Spleen (tissue), 11 donors: Measurements from ENCODE around the gene KCNQ5. TPM values are rescaled to one million over a fixed set of nuclear protein-coding genes. Genes with fewer than 3 reads are reported as not detected.
"Not testable (repeated sequence)": the region's sequence is repeated elsewhere in the genome, so short reads cannot be mapped to it uniquely, and the experiment has no call there.

Source experiments
- DNase-seq: peaks from one replicate; pipeline ENCODE4 v3.0.0-alpha.2; 2020
- H3K27ac ChIP-seq, 8 donors: fragments of 200-600 bp; sonication (generic) in 7 of 8; 1 replicate in 4 of 8; 2 replicates in 4 of 8; pipeline versions ENCODE4 v1.5.0 to v1.8.0; 2016 to 2021; ENCODE audit warnings: inconsistent platforms in 4 of 8, mild to moderate bottlenecking in 4 of 8, moderate library complexity in 1 of 8
- H3K27me3 ChIP-seq, 7 donors: fragments of 200-600 bp; sonication (generic) in 6 of 7; replicated peaks in 1 of 7; 1 replicate in 4 of 7; 2 replicates in 3 of 7; pipeline versions ENCODE4 v1.5.0 to v1.8.0; 2016 to 2021; ENCODE audit warnings: inconsistent platforms in 3 of 7, mild to moderate bottlenecking in 1 of 7
- H3K36me3 ChIP-seq, 6 donors: fragments of 200-600 bp; sonication (generic) in 5 of 6; 1 replicate in 4 of 6; 2 replicates in 2 of 6; pipeline versions ENCODE4 v1.5.0 to v1.8.0; 2016 to 2021; ENCODE audit warnings: inconsistent platforms in 2 of 6
- H3K4me1 ChIP-seq, 6 donors: fragments of 200-600 bp; sonication (generic) in 5 of 6; 1 replicate in 3 of 6; 2 replicates in 3 of 6; pipeline versions ENCODE4 v1.5.0 to v1.8.0; 2016 to 2021; ENCODE audit warnings: inconsistent platforms in 3 of 6
- H3K4me3 ChIP-seq, 8 donors: fragments of 200-600 bp; sonication (generic) in 7 of 8; 1 replicate in 4 of 8; 2 replicates in 4 of 8; pipeline versions ENCODE4 v1.5.0 to v1.8.0; 2016 to 2021; ENCODE audit warnings: inconsistent platforms in 4 of 8, mild to moderate bottlenecking in 4 of 8, moderate library complexity in 2 of 8
- H3K9me3 ChIP-seq, 8 donors: fragments of 200-600 bp; sonication (generic) in 7 of 8; 1 replicate in 4 of 8; 2 replicates in 4 of 8; pipeline versions ENCODE4 v1.5.0 to v1.8.0; 2016 to 2021; ENCODE audit warnings: inconsistent platforms in 4 of 8
- POLR2A ChIP-seq, 3 donors: fragments of 450-650 bp; IDR thresholded peaks; one replicate each; pipeline ENCODE4 v1.5.1; 2017; ENCODE audit warnings: antibody characterized with exemption in 3 of 3, mild to moderate bottlenecking in 1 of 3
- POLR2AphosphoS5 ChIP-seq, 3 donors: sonication (generic); formaldehyde crosslinking; IDR thresholded peaks; one replicate each; pipeline ENCODE4 v1.5.1; 2017; ENCODE audit warnings: antibody characterized with exemption in 3 of 3
- WGBS, 5 donors: extraction: QIAGEN DNeasy Blood & Tissue Kit in 3 of 5; methylation state at CpG; one replicate each; pipeline versions ENCODE4 v1.1.5 to v1.1.7; 2013 to 2018; 5-methylcytosine and 5-hydroxymethylcytosine counted together
- intact Hi-C: fragments of 100-400 bp; cut with DNase I; formaldehyde crosslinking; loops from one replicate; pipeline ENCODE4 v1.15.0; 2023; ENCODE audit warnings: low total_unique reads
- polyA plus RNA-seq, 3 donors: library from polyadenylated mRNA; stranded (reverse); fragments of 200-250 nt; gene quantifications; one replicate each; pipeline ENCODE4 v1.2.1, GENCODE V29; 2013
- total RNA-seq, 7 donors: library from RNA; depleted of rRNA in 3 of 7; stranded (reverse); fragments of >200 nt in 3 of 7; fragmentation: NEBNext Ultra II Directional in 4 of 7; extraction: Animal tissue kit (Norgen Biotek cat#: 25700) in 4 of 7; gene quantifications; one replicate each; pipeline versions ENCODE4 v1.1.0 to v1.2.1, GENCODE V29; 2016 to 2021
- TF ChIP-seq, protein P1 (sequence below), 11 experiments: fragments of 200-600 bp in 7 of 11; fragments of 450-650 bp in 4 of 11; sonication (generic) in 4 of 11; IDR thresholded peaks in 8 of 11; conservative IDR thresholded peaks in 3 of 11; 1 replicate in 7 of 11; 2 replicates in 4 of 11; pipeline versions ENCODE4 v1.4.0 to v1.8.0; 2016 to 2021; ENCODE audit warnings: antibody characterized with exemption in 11 of 11, inconsistent platforms in 4 of 11, mild to moderate bottlenecking in 1 of 11
- donor health status: healthy with polysubstance abuse.
- donor health status: DM: no; HTN: no; CAD: no; lungs with moderate emphysema.
- donor health status: DM: no; HTN: no; CAD: no.
- donor health status: Bipolar disorder and iron deficiency.
- donor health status: healthy.
- donor health status: DM: no; HTN: no; CAD: no.
- donor health status: DM: yes; HTN: yes; CAD: no.

The KCNQ5 gene
- total and polyA plus RNA-seq, 10 donors = 1.3 to 8.7 (median 4.4) TPM

DNA sequence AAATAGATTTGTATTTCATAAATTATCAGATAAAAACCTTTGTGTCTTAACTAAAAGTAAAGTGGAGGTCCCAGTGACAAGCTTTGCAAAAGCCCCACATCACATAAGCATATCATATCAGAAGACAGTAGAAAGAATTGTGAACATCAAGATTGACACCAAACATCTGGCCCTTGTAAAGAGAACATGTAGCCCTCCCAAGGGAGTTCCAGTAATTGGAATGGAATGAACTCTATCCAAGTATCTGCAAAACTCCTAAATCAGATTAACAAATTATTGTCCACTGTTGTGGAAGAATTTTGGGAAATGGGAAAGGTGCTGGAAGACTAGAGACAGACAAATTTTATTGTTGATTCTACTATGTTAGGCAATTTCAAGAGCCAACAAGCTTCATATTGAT, 268.8 kb downstream of the KCNQ5 start:
- Histone ChIP-seq H3K27ac (no peak overlapping the region), H3K4me1 (no peaks in the 10 kb centered on the region), H3K4me3 (no peak overlapping the region), H3K9me3 (peaks cover 0 to 16% (median 10%) of the 10 kb centered on the region in 8 donors), H3K36me3 (no peaks in the 10 kb centered on the region), H3K27me3 (no peaks in the 10 kb centered on the region)
- no peak for DNase-seq
- intact Hi-C loops = no loop called here
- no peak for TF ChIP-seq POLR2A (IDR thresholded peaks at IDR 0.05)
- TF ChIP-seq, protein P1, sequence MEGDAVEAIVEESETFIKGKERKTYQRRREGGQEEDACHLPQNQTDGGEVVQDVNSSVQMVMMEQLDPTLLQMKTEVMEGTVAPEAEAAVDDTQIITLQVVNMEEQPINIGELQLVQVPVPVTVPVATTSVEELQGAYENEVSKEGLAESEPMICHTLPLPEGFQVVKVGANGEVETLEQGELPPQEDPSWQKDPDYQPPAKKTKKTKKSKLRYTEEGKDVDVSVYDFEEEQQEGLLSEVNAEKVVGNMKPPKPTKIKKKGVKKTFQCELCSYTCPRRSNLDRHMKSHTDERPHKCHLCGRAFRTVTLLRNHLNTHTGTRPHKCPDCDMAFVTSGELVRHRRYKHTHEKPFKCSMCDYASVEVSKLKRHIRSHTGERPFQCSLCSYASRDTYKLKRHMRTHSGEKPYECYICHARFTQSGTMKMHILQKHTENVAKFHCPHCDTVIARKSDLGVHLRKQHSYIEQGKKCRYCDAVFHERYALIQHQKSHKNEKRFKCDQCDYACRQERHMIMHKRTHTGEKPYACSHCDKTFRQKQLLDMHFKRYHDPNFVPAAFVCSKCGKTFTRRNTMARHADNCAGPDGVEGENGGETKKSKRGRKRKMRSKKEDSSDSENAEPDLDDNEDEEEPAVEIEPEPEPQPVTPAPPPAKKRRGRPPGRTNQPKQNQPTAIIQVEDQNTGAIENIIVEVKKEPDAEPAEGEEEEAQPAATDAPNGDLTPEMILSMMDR (IDR thresholded peaks at IDR 0.05 in 8 of 11, conservative IDR thresholded peaks at IDR 0.05 in 3 of 11) = no peak
- TF ChIP-seq POLR2AphosphoS5 (IDR thresholded peaks at IDR 0.05) = no peak

DNA sequence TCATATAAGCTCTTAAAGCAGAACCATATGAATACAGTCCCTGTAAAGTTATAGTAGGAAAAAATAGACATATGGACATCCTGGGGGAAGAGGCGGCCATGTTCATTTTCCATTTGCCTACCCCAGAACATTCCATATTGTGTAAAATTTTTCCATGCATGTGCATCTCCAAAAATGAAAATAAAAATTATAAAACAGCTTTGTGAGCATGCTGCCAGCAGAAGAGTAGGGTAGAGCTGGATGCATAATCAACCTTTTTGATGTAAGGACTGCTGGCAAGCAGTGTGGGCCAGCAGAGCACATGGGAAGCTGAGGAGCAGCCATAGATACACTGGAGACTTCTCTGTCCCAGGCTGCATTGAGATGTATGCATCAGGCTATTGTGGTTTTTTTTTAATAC, 271.0 kb downstream of the KCNQ5 start:
- Histone ChIP-seq H3K27me3 (no peaks in the 10 kb centered on the region), H3K36me3 (no peaks in the 10 kb centered on the region), H3K4me1 (no peaks in the 10 kb centered on the region), H3K27ac (no peak overlapping the region), H3K9me3 (peaks cover 0 to 11% (median 4%) of the 10 kb centered on the region in 8 donors), H3K4me3 (no peak overlapping the region)
- intact Hi-C loops = no loop called here
- 92 to 96% (median 95%) methylated on average over 1 of the region's 1 CpG for WGBS, 5 donors
- TF ChIP-seq, protein P1 (IDR thresholded peaks at IDR 0.05 in 8 of 11, conservative IDR thresholded peaks at IDR 0.05 in 3 of 11) = no peak
- TF ChIP-seq POLR2AphosphoS5 (IDR thresholded peaks at IDR 0.05) (no peak), POLR2A (IDR thresholded peaks at IDR 0.05) (no peak)
- no peak for DNase-seq

DNA sequence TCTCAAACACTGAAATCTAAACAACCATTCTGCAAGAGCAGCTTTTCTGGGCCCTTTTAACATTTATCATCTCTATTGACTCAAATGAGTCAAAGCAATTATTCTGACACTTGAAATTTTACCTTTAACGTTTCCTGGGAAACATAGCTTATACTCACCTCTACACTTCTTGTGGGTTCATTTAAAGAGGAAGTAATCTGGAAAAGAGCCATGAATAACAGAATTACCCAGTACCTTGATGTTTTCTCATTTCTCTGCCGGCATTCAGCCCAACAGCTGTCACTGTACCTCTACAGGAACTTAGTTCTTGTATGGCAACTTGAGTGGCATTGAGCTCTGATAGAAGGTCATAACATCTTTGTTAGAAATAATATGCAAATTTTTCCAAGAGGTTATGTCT, 272.2 kb downstream of the KCNQ5 start:
- no peaks in the 10 kb centered on the region for H3K4me1 ChIP-seq
- intact Hi-C loops = no loop called here
- TF ChIP-seq POLR2AphosphoS5 (IDR thresholded peaks at IDR 0.05) (no peak), POLR2A (IDR thresholded peaks at IDR 0.05) (no peak)
- TF ChIP-seq, protein P1 (IDR thresholded peaks at IDR 0.05 in 8 of 11, conservative IDR thresholded peaks at IDR 0.05 in 3 of 11) = no peak
- no peaks in the 10 kb centered on the region for H3K36me3 ChIP-seq
- 35 to 49% (median 38%) methylated on average over 2 of the region's 2 CpGs for WGBS, 5 donors
- H3K27me3 ChIP-seq = no peaks in the 10 kb centered on the region
- no peak for DNase-seq
- H3K27ac ChIP-seq = no peak overlapping the region
- peaks cover 0 to 22% (median 13%) of the 10 kb centered on the region in 8 donors for H3K9me3 ChIP-seq
- H3K4me3 ChIP-seq = no peak overlapping the region

DNA sequence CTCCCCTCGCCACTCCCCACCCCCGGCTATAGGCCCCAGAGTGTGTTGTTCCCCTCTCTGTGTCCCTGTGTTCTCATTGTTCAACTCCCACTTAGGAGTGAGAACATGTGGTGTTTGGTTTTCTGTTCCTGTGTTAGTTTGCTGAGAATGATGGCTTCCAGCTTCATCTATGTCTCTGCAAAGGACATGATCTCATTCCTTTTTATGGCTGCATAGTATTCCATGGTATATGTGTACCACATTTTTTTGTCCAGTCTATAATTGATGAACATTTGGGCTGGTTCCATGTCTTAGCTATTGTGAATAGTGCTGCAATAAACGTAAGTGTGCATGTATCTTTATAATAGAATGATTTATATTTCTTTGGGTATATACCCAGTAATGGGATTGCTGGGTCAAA, 276.4 kb downstream of the KCNQ5 start:
- DNase-seq, H3K4me1 ChIP-seq, H3K27ac ChIP-seq, H3K36me3 ChIP-seq, intact Hi-C loops, H3K4me3 ChIP-seq, H3K27me3 ChIP-seq: not testable (repeated sequence)
- H3K9me3 ChIP-seq = peaks cover 0 to 25% (median 14%) of the 10 kb centered on the region in 8 donors
- WGBS, 5 donors = 74 to 94% (median 82%) methylated on average over 3 of the region's 3 CpGs
